ENCODE measurements around the gene SNRPD2.

The SNRPD2 gene

DNA sequence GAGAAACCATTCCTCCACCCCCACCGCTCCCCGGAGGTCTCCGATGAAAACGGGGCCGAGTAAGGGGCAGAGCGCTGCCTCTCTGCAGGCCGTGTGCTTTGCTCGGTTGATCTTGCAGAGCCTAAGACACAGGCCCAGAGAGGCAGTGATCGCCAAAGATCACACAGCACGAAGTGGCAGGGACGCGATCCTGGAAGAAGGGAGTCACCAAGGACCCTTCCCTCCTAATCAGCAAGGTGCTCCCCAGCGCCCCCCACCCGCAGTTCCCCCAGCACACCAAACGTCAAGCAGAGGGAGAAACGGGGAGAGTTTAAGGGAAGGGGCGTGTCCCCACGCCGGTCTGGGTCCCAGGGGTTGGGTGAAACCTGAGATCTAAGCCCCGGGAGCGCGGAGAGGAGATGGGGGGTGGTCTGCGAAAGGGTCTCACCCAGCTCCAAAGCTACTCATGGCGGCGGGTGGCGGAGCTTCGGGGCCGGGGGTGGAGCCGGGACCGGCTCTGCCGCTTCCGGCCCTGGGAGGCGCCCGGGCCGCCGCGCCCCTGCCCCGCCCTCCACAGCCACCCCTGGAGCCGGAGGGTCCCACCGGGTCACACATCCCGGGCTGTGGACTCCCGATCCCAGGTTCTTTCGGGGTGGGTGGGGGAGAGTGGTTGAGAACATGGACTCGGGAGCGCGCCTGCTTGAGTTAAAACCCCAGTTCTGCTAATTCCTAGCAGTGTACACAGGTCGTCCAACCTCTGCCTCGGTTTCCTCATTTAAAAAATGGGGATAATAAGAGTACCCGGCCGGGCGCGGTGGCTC, 52.6 kb downstream of the SNRPD2 start, which contains the start of gene EML2:
TSS of gene EML2 (minus strand) at position 468 of the 800 bp plus-strand sequence. CDS start at position 447, 21 bp downstream.
- Histone ChIP-seq H3K27ac (ENCODE audit: insufficient read depth in 1 of 2, low read depth in 1 of 2, low read length in 2 of 2, poor library complexity in 1 of 2, severe bottlenecking in 2 of 2) (peak within 1 kb of the TSS; percentile 40 to 78), H3K4me1 (ENCODE audit: control extremely low read depth in 1 of 4, control insufficient read depth in 4 of 4, insufficient read depth in 4 of 4, low read length in 3 of 4) (peaks cover 0 to 44% (median 42%) of the 10 kb centered on the region in 4 experiments), H3K27me3 (replicated peaks in 2 of 5; ENCODE audit: control insufficient read depth in 4 of 5, insufficient read depth in 5 of 5, low read length in 4 of 5) (peaks cover 0 to 8% (median 5%) of the 10 kb centered on the region in 5 experiments), H3K9me3 (ENCODE audit: control extremely low read depth in 1 of 5, control insufficient read depth in 4 of 5, insufficient read depth in 2 of 5, low read depth in 1 of 5, low read length in 4 of 5) (no peaks in the 10 kb centered on the region), H3K4me3 (ENCODE audit: control insufficient read depth in 1 of 7, extremely low read depth in 1 of 7, insufficient read depth in 4 of 7, low read depth in 2 of 7, low read length in 6 of 7) (peak within 1 kb of the TSS; percentile 64 to 91 (median 79)), H3K36me3 (ENCODE audit: control insufficient read depth in 4 of 4, insufficient read depth in 4 of 4, low read length in 3 of 4) (peaks cover 0 to 9% (median 1%) of the 10 kb centered on the region in 4 experiments)
- 3% methylated on average over 36 of the region's 52 CpGs for WGBS (ENCODE audit: insufficient coverage)
- ChIA-PET CTCF (interaction anchor here (0.7 to 4.7 kb wide), 5 partner anchors 12 to 124 kb away, joined by 3 to 41 read pairs (median 3); no protein-coding TSS in a partner anchor), POLR2A (no interaction called here)
- peak; percentile 29 to 51 (median 41) for DNase-seq

GRCh38 chr19:45637890-45638667, 53.7 kb downstream of the SNRPD2 start:
- Histone ChIP-seq H3K27me3 (replicated peaks in 2 of 5; ENCODE audit: control insufficient read depth in 4 of 5, insufficient read depth in 5 of 5, low read length in 4 of 5) (no peaks in the 10 kb centered on the region), H3K4me3 (ENCODE audit: control insufficient read depth in 1 of 7, extremely low read depth in 1 of 7, insufficient read depth in 4 of 7, low read depth in 2 of 7, low read length in 6 of 7) (peak overlapping the region in 4 of 7 experiments; percentile 73 to 91 (median 82)), H3K4me1 (ENCODE audit: control extremely low read depth in 1 of 4, control insufficient read depth in 4 of 4, insufficient read depth in 4 of 4, low read length in 3 of 4) (peaks cover 0 to 39% (median 35%) of the 10 kb centered on the region in 4 experiments), H3K9me3 (ENCODE audit: control extremely low read depth in 1 of 5, control insufficient read depth in 4 of 5, insufficient read depth in 2 of 5, low read depth in 1 of 5, low read length in 4 of 5) (no peaks in the 10 kb centered on the region), H3K36me3 (ENCODE audit: control insufficient read depth in 4 of 4, insufficient read depth in 4 of 4, low read length in 3 of 4) (peaks cover 0 to 9% (median 1%) of the 10 kb centered on the region in 4 experiments), H3K27ac (ENCODE audit: insufficient read depth in 1 of 2, low read depth in 1 of 2, low read length in 2 of 2, poor library complexity in 1 of 2, severe bottlenecking in 2 of 2) (peak overlapping the region; percentile 40 to 78)
- ChIA-PET CTCF (interaction anchor here (1.0 to 1.1 kb wide), 2 partner anchors 41 to 140 kb away, joined by 3 read pairs; partner anchors contain the start of gene PPM1N), POLR2A (no interaction called here)
- WGBS (ENCODE audit: insufficient coverage), result 95% methylated on average over 17 of the region's 19 CpGs
- no peak for DNase-seq

Measured in common myeloid progenitor, CD34-positive (primary cell).